Measurements from ENCODE around the gene SLC39A9.

Gene SLC39A9

DNA sequence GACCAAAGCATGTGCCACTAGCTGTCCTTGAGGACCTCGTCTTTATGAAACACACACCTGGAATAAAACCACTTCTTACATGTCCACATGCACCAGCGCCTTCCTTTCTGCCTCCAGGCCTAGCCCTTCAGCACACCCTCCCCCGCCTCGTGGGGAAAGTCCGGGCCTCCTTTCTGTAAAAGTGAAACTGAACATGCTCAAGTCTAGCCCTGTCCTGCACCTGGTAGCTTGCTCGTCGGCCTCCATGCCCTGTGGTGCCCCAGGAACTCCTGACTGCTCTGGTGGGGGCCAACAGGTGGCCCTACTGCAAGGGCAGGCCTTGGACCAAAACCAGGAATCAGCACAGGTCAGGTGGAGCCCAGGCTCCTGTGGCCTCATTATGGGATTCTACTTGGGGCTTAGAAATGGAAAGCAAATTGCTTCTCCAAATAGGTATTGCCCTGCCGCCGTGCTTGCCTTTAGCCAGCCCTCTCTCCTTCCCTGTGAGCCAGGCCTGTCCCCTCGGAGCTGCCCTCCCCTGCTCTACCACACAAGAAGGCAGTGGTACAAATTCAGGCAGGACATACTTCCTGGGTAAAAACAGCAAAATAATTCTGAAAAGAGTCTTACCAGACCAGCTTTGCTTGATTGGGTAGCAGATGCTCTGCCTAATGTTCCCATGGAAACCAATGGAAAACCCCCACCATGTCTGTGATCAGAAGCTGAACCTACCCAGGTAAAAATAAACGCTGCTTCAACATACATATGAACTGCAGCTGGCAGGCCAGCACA, 43.9 kb upstream of the SLC39A9 start:
- TF ChIP-seq, protein P1, sequence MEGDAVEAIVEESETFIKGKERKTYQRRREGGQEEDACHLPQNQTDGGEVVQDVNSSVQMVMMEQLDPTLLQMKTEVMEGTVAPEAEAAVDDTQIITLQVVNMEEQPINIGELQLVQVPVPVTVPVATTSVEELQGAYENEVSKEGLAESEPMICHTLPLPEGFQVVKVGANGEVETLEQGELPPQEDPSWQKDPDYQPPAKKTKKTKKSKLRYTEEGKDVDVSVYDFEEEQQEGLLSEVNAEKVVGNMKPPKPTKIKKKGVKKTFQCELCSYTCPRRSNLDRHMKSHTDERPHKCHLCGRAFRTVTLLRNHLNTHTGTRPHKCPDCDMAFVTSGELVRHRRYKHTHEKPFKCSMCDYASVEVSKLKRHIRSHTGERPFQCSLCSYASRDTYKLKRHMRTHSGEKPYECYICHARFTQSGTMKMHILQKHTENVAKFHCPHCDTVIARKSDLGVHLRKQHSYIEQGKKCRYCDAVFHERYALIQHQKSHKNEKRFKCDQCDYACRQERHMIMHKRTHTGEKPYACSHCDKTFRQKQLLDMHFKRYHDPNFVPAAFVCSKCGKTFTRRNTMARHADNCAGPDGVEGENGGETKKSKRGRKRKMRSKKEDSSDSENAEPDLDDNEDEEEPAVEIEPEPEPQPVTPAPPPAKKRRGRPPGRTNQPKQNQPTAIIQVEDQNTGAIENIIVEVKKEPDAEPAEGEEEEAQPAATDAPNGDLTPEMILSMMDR (IDR thresholded peaks at IDR 0.05; ENCODE audit: borderline replicate concordance, insufficient read depth, low read depth, low read length) = no peak

DNA sequence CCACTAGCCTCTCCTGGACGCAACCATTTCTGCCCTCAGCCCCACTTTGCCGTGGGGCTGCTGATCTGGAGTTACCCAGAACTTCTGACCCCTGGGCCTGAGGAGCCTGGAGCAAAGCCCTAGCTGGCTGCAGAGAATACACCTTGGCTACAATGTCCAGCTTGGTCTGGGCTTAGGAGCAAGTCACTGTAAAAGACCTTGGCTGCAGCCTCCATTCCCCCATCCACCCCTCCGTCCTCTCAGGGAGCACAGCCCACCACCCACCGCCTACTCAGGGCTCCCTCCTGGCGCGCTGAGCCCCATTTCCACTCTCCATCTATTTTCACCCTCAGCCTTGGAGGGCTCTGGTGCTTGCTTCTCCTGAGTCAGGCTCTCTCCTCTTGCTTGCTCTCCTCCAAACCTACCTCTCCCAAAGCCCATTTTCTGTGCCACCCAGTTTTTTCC, 43.3 kb upstream of the SLC39A9 start:
- TF ChIP-seq, protein P1 (IDR thresholded peaks at IDR 0.05; ENCODE audit: borderline replicate concordance, insufficient read depth, low read depth, low read length) = no peak
- peak overlapping the region; percentile 31 for H3K4me3 ChIP-seq (ENCODE audit: low read depth, low read length)

More for the DNA sequence above, 43.9 kb upstream of the SLC39A9 start:
- peak overlapping the region; percentile 38 for H3K4me3 ChIP-seq (ENCODE audit: low read depth, low read length)

DNA sequence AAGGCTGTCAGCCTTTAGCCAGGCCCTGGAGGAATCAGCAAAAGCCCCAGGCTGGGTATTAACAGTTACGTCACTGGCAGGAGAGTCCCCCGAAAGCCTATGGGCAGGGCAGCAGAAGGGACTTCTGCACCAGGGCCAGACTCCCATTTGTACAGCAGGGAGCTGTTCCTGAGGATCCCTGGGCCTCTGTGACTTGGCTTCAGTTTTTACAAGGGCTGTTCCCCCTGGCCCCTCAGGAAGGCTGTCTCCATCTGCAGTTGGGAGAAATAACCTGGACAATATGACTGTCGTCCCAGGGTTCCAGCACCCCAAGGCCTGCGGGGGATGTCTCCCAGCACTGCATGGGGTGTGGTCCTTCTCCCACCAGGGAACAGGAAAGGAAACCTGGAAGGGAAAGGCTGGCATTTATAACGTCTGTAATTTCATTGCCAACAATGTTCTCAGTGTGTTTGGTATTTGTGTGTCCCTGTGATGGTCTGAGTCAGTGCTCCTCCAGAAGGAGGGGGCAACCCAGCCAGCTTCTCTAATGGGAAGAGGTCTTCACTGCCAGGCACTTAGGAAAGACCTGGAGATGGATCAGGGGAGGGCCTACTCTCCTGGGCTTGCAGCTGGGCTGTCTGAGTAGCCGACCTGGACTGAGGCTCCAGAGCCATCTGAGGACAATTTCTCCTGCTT, 42.7 kb upstream of the SLC39A9 start:
- H3K4me3 ChIP-seq (ENCODE audit: low read depth, low read length) = no peak overlapping the region
- TF ChIP-seq, protein P1 (IDR thresholded peaks at IDR 0.05; ENCODE audit: borderline replicate concordance, insufficient read depth, low read depth, low read length) = no peak

DNA sequence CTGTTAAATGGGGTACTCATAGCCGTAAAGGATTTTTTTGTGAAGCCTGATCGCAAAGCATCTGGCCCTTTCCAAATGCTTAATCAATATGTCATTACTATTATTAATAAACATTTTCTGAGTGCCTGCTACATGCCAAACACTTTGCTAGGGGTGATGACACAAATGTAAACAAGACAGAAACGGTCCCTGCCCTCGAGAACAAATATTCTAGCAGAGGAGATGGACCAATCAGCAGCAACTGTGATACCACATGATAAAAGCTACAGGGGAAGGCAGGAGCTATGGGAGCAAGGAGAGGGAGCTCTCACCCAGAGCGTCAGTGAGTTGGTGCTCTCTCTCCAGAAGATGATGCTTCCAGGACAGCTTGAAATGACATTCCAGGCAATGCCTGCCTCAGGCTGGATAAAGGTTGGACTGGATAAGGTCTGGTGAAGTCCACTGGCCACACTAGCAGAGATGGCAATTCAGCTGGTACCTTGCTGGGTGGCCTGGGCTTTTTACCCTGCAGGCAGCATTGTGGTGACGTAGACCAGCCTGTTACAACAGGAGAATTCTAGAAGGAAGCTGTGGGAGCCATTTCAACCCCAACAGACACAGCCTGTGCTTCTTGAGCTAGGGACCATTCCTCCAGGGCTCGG, 41.5 kb upstream of the SLC39A9 start:
- TF ChIP-seq, protein P1 (IDR thresholded peaks at IDR 0.05; ENCODE audit: borderline replicate concordance, insufficient read depth, low read depth, low read length) = no peak
- H3K4me3 ChIP-seq (ENCODE audit: low read depth, low read length) = no peak overlapping the region

DNA sequence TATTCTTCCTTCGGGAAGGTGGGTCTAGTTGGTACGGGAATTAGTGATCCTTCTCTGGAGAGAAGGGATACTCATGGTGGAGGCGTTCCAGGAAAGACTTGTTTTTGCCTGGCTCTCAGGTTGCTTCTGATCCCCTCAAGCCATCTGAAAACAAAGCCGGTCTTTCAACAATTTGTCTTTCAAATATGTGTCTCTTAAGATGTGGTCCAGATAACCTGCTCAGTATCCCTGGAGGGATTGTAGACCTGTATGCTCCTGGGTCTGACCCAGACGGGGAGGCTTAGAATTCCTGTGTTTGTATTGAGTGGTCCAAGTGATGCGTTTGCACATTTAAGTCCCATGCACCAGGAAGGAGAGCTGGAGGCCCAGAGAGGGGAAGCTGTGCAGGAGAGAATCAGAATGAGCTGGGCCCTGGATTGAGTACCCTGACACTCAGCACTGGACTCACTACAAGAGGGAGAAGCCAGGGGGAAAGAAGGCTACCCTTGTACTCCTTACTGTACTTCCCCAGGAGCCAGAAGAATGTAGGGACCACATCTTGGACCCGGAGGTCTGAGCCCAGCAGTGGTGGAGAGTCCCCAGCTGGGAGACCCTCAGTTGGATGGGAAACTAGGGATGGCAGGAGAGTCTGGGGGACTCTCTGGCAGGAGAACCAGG, 40.8 kb upstream of the SLC39A9 start:
- H3K4me3 ChIP-seq (ENCODE audit: low read depth, low read length) = no peak overlapping the region
- TF ChIP-seq, protein P1 (IDR thresholded peaks at IDR 0.05; ENCODE audit: borderline replicate concordance, insufficient read depth, low read depth, low read length) = no peak

DNA sequence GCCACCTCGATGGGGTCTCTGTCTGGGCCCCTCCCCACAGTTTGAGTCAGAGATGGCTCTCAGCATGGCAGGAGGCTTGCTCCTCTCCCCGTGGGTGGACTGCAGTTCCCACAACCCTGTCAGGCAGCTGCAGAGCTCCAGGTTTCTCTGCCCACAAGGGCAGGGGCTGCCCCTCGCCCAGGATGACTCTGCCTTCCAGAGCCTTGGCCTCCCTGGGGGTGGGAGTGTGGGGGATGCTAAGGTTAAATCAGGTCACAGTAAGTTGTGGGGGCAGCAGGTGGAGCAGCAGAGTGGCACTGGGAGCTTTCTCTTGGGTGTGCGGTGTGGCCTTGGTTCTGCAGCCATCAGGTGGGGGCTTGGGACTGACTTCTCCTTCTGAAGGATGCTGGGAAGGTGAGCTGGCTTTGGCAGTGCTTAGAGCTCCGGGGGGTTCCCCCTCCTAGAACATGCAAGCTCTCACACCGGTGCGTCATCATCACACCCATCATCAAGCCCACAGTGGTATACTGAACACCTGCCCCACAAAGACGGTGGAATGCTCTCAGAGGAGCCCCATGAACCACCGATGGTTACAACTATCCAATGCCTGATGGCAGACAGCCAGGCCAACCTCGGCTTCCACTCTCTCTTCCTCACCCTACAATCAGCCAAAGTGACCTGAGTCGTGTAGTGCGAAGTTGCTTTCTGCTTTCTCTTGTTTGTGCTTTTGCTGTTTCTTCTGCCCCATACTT, 40.1 kb upstream of the SLC39A9 start:
- TF ChIP-seq, protein P1 (IDR thresholded peaks at IDR 0.05; ENCODE audit: borderline replicate concordance, insufficient read depth, low read depth, low read length) = no peak
- no peak overlapping the region for H3K4me3 ChIP-seq (ENCODE audit: low read depth, low read length)
